ENCODE measurements around the gene NAMPT. TPM values are rescaled to one million over a fixed set of nuclear protein-coding genes. Genes with fewer than 3 reads are reported as not detected.
A peak's percentile ranks its signal among the peaks of the same experiment; 100 is the strongest.
"Not testable (repeated sequence)": the region's sequence is repeated elsewhere in the genome, so short reads cannot be mapped to it uniquely, and the experiment has no call there.

The NAMPT gene
- total RNA-seq, 1 donor from 2014 or later: 121 TPM

DNA sequence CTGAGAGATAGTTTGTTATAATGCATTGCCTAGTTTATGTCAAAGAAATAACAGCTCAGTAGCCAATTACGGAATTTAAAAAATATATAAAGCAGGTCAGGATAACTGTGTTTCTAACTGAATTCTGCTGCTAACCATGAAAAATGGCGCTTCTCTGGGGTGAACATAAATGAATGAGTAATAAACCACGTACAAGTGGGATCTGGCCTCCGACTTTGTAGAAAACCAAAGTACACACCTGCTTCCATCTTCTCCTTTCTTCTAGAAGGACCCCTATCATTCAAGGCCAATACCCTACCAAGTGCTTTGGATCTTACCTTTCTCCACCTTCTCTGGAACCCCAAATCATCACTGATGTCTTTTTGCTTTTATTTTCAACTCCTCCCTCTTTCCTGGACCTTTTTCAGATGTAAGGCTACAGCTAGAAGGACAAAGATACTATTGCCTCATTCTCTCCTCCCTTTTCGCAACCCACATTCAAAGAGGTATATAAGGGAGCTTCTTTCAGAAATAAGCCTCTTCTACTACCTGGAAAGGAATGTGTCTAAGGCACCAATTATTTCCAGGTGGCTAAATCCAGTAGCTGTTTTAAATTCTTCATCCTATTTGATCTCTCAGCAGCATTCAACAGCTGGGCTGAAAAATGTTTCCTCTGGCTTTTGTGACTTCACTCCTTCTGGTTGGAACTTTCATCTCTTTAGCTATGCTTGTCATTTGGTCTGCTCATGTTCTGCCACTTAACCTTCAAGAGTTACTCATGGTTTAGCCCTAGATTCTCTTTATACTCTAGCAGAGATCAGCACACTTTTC is 37.7 kb downstream of the NAMPT start:
- intact Hi-C loops (cut with DNase I): no loop called here
- DNase-seq (ENCODE audit: low spot score): no peak

DNA sequence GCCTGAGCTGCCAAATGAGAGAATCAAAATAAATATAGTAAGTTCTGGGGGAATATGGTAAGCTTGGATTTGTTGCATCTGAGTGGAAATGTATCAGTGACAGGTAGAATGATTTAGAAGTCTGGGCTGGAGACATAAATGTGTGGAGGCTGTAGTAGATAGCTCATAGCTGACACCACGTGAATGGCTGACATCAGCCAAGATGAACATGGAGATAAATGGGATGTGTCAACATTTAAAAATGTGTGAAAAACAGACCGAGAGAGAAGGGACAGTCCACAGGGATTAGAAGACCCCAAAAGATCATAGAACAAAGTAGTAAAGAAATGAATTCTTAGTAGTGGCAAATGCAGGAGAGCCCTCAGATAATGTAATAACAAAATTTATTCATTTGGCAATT is 40.9 kb downstream of the NAMPT start:
- intact Hi-C loops (cut with DNase I): no loop called here
- DNase-seq (ENCODE audit: low spot score): no peak

DNA sequence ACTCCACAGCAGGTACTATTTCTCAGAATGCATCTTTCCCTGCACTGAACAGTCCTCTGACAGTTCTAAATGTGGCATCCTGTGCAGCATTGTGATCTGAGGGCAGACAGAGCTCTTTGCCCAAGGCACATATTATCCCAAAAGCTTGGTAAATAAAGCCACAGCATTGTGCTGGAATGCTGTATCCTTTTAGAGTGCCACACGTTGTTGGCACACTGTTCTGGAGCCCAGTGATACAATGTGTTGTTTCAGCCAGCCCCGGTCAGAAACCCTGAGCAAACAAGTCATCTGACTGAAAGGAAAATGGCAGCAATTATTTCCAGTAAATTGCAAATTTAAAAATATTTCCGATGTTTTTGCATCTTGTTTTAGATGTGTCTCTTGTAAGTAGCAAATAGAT is 45.4 kb downstream of the NAMPT start:
- DNase-seq (ENCODE audit: low spot score): no peak

DNA sequence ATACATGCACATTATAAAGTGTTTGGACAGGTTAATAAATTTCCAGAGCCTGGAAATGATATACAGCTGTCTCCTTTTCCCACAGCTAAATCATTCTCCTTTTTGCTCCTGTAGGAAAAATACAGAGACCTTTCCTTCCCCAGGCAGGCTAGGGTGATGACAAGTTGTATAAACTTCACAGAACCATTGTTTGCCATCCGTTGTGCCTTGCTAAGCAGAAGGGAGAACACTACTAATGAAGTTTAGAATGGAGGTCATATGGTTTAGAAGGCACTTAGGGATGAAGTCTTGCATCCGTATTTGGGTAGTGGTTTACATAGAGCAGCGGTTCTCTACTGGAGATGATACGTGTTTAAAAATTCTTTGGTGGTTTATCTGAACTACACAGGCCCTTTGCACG is 46.0 kb downstream of the NAMPT start:
- DNase-seq (ENCODE audit: low spot score): no peak
- intact Hi-C loops (cut with DNase I): no loop called here

More for the DNA sequence above, 45.4 kb downstream of the NAMPT start:
- intact Hi-C loops (cut with DNase I): no loop called here

DNA sequence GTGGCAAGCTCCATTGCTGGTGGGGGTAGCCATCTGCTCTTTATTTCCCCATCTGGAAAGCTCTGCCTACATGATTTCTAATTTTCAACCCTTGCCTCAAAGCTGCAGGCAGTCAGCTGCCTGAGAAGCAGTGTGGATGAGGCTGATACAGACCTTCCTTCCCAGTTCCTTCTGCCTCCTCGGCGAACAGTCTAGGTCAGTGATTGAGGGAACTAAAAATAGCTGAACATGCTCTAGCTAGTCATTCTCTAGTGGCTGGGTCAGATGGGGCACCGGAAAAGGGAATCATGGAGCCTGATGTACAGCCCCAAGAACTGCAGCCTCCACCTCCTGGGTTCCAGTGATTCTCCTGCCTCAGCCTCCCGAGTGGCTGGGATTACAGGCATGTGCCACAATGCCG is 48.7 kb downstream of the NAMPT start:
- intact Hi-C loops (cut with DNase I): no loop called here
- DNase-seq (ENCODE audit: low spot score): no peak

DNA sequence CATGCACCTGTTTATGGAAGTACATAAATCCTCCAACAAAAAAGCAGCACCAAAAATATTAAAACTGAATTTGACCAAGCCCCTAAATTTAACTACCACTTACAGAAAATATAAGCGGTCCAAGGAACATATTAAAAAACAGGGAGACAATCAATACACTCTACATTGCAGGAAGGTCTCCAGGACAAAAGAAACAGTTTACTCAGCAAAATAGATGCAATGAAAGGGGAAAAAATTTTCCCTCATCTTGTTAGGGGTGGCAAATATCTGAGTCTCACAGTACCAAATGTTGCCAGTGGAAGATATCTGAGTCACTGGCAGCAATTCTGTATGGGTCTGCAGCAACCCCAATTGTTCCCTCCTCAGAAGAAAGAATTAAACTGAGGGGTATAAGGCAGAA is 50.4 kb downstream of the NAMPT start:
- DNase-seq (ENCODE audit: low spot score): no peak
- intact Hi-C loops (cut with DNase I): no loop called here

DNA sequence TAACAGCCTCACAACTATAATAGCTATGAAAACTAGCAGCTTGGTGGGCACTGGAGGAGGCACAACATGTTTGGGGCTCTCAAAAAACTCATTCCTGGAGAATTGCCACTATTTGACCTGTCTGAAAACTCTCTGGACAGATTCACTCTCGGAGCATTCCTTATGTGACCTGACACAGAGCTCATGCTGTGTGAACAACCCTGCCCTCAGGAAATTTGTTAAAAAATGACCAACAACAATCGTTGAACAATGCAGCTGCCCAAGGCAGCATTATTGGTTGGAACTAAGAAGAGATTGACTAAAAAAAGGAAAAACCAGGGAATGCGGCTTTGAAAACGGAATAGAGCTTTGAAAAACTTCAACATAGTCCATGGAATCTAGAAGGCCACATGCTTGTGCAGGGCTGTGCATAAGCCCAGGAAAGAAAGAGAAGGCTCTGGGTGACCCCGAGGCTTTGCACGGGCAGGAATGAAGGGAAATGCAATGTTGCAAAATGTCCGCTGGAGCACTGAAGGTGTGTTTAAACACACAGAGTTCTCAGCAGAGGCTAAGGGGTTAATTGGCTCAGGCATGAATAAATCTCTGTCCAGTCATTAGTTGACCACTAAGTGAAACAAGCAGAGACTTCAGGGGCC is 52.8 kb downstream of the NAMPT start:
- DNase-seq (ENCODE audit: low spot score): no peak
- intact Hi-C loops (cut with DNase I): no loop called here

DNA sequence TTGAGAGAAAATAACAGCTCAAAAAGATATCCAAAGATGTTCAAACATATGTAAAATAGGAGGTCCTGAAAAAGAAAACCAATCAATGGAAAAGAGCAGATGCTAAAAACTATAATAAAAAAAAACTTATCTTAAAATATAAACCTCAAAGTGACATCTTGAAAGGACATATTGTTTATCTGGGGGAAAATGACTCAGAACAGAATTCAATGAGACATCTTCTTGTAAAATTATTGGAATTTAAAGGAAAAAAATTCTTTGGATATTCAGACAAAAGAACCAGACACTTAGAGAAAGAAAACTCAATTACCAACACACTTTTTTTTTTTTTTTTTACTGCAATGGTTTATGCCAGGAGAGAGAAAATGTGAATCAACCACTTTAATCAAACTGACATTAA is 58.9 kb downstream of the NAMPT start:
- no peak for DNase-seq (ENCODE audit: low spot score)
- intact Hi-C loops (cut with DNase I): no loop called here

DNA sequence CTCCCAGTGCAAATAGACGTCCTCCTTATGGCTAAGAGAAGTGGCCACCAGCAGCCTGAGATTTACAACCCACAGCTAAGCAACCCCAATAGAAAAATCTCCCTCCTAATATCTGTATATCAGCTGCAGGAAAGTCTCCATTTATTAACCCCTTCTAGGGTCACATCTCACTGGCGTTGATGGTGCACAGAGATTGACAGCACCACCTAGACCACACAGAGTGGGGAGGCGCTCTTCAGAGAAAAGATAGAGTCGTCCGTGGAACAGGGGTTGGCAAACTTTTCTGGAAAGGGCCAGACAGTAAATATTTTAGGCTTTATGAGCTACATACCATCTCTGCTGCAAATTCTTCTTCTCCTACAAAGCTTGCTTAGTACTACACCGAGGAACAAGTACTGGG is 60.0 kb downstream of the NAMPT start:
- intact Hi-C loops (cut with DNase I): no loop called here

DNA sequence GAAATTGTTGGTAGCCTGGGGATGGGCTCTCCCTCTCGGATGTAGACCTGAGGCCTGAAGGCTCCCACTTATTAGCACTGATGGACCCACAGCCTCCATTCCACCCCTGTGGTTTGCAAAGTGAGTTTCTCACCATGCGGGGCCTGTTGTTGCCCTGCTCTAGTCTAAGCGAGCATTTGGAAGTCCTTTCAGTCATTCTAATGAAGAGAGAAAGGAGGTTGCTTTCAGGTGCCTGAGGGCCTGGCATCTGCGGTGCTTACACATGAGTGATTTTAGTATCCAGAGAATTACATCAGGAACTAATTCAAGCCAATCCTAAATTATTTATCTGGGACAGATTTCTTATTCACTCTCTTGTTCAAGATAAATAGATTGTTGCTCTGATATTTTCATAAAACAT is 61.6 kb downstream of the NAMPT start:
- intact Hi-C loops (cut with DNase I): no loop called here
- no peak for DNase-seq (ENCODE audit: low spot score)

More for the DNA sequence above, 60.0 kb downstream of the NAMPT start:
- no peak for DNase-seq (ENCODE audit: low spot score)

DNA sequence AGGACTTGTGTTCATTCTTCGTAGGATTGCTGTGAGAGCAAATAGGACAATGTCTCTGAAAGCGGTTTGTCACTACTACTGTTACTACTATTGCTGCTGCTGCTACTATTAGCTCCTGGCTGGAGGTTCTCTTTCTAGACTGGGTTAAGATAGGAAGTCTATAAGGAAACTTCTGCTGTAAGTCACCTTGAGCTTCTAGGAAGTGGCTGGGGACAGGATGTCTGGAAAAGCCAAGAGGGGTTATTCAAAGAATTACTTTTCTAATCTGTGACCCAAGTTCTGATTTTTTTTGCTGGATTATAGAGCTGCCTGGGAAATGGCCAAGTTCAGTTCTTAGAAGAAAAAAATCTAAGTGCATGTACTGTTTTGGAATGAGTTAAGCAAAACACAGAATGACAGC is 62.2 kb downstream of the NAMPT start:
- intact Hi-C loops (cut with DNase I): no loop called here
- no peak for DNase-seq (ENCODE audit: low spot score)

DNA sequence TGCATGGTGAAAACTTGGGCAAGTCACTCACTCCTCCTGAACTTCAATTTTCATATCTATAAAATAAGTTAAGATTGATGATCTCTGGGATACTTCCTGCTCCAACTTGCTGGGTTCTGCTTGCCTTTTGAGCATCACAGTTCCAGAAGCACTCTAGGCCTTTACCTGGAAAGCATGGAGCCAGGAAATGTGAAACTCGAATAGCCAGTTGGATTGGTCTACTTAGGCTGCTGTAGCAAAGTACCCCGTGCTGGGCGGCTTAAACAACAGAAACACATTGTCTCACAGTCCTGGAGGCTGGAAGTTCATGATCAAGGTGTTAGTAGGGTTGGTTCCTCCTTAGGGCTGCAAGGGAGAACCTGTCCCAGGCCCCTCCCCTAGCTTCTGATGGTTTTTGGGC is 64.5 kb downstream of the NAMPT start:
- no peak for DNase-seq (ENCODE audit: low spot score)
- intact Hi-C loops (cut with DNase I): no loop called here

DNA sequence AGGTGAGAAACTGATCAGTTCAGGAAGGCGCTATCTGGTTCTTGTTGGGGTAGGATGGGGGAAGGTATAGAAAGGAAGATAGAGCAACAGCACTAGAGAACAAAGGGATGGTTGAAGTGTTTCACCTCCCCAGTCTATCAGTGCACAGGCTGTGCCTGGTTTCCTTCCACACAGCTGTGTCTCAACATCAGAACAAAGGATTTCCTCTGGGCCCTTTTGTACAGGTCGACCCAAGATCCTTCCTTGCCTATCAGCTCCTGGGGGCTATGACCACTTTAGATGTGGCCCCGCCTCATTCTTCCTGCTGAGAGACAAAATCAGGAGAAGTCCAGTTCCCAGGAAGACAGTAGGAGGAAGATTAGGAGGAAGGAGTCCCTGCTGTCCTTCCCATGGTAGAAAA is 65.6 kb downstream of the NAMPT start:
- intact Hi-C loops (cut with DNase I): loop anchor here (5.0 kb wide), 1 partner anchor 42 kb away; no protein-coding TSS in a partner anchor
- no peak for DNase-seq (ENCODE audit: low spot score)

DNA sequence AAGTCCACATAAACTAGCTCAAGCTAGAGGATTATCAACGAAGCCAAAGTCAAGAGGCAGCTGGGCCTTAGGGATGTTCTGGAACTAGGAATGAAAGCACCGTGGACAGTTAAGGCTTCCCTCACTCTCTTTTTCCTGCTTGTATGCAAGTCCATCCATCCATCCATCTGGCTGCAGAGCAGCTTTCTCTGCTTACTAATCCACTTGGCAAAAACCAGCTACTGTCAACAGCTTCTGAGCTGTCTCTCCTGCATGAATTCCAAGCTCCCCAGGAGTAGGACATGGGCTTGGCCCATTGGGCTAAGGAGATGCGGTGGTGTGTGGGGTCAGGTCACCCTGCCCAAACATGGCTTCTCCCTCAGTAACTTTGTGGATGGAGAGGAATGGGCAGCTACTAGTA is 66.2 kb downstream of the NAMPT start:
- DNase-seq (ENCODE audit: low spot score): no peak
- intact Hi-C loops (cut with DNase I): loop anchor here (5.0 kb wide), 1 partner anchor 41 kb away; no protein-coding TSS in a partner anchor

DNA sequence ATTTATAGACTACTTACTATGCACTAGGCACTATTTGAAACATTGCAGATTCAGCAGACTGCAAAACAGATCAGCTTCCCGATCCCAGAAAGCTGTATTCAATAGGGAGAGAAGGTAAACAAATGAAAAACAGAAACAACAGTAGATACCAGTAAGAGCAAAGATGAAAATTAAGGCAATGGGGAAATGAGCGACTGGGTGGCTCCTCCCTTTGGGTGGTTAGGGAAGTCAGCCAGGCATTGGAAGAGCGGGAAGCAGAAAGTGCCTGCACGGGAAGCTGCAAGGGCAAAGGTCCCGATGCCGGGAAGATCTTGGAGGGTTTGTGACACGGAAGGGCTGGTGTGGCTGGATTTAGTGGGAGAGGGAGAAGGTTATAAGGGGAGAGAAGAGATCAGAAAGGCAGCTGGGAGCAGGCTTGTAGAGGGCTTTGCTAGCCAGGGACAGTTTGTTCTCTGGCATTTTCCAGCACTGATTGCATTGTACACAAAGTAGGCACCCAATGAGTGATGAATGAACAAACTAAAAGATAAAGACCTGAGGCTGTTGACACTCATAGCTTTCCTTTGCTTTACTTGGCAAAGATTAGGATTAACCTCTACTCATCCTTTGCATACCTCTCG is 67.8 kb downstream of the NAMPT start:
- peak; percentile 82 for DNase-seq (ENCODE audit: low spot score)
- intact Hi-C loops (cut with DNase I): loop anchor here (1.0 to 5.0 kb wide), 2 partner anchors 40 to 68 kb away; no protein-coding TSS in a partner anchor

DNA sequence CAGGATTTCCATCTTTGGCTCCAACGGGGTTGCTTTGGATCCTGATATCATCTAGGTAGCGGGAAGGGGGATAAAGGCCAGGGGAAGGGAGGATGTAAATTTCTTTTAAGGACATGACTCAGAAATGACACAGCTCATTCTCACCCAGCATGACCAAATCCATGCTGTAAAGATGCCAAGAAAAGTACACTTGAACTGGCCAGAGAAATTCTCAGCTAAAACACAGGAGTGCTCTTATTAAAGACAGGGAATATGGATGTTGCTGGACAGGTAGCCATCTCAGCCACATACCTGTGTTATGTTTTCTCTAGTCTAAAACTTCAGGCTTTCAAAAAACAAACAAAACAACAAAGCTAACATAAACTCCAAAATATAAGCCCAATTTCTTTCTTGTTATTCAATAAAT is 68.3 kb downstream of the NAMPT start:
- intact Hi-C loops (cut with DNase I): loop anchor here (5.0 kb wide), 1 partner anchor 39 kb away; no protein-coding TSS in a partner anchor
- DNase-seq (ENCODE audit: low spot score): no peak

DNA sequence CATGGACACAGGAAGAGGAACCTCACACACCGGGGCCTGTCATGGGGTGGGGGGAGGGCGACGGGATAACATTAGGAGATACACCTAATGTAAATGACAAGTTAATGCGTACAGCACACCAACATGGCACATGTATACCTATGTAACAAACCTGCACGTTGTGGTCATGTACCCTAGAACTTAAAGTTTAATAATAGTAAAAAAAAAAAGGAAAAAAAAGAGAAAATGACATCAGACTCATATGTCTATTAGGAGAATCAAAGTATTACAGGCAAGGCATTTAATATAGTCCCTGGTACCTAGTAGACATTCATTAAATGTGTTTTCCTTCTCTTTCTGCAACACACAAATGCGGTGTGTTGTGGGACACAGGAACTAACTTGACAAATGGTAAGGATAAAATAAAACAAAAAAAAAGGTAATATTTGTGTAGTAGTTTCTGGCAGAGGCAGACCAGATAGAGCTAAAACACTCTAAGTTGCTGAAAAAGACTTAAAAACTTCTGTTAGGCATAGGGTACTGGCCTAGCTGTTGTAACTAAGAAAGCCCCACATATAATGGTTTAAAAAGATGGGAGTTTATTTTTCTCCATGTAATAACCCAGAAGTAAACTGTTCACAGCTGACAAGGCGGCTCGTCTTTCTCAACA is 68.8 kb downstream of the NAMPT start:
- intact Hi-C loops (cut with DNase I): loop anchor here (5.0 kb wide), 1 partner anchor 39 kb away; no protein-coding TSS in a partner anchor
- DNase-seq (ENCODE audit: low spot score): no peak

DNA sequence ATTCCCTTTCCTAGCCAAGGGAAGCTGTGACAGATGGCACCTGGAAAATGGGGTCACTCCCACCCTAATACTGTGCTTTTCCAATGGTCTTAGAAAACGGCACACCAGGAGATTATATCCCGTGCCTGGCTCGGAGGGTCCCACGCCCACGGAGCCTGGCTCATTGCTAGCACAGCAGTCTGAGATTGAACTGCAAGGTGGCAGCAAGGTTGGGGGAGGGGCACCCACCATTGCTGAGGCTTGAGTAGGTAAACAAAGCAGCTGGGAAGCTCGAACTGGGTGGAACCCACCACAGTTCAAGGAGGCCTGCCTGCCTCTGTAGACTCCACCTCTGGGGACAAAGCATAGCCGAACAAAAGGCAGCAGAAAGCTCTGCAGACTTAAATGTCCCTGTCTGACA is 75.8 kb downstream of the NAMPT start:
- DNase-seq (ENCODE audit: low spot score); intact Hi-C loops (cut with DNase I): not testable (repeated sequence)

DNA sequence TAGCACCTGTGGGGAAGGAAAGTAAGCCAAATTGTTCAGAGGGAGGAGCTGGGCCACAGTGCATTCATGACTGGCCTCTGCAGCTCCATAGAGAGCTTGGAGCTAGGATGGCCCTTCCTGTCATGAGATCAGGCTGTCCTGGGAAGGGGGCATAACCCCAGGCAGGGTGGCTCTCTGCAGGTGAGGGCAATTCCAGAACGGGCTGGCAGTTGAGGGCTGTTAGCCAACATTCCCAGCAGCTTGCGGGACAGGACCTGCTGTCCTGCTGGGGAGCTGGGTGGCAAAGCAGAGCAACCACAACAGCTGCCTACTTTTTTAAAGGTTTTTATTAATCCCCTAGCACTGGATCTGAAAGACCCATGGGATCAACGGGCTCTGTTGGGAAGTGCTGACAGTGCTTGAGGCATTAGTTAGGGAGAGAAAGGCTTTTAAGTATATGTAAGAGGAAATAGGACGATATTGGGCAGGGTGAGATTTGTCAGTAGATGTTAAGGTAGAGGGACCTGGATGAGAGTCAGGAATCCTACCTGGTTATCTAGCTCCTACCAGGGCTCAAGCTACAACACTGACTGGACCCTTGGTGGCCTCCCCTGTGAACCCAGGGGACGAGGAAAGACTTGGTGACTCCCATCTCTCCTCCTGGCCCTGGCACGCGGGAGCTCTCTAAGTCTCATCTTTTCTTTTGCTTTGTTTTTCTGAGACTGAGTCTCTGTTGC is 77.8 kb downstream of the NAMPT start:
- DNase-seq (ENCODE audit: low spot score): no peak
- intact Hi-C loops (cut with DNase I): no loop called here

Measured in cardiac septum (tissue), 1 donor.